HG03354 (cell line): ENCODE data around the gene CDH13.

Experiments used
- ATAC-seq: cut with Tn5 transposase; IDR thresholded peaks from one replicate; pipeline ENCODE4 v1.9.1; 2021; ENCODE audit warnings: mild to moderate bottlenecking; ENCODE audit not compliant: unreplicated experiment, poor library complexity, severe bottlenecking

Gene CDH13

GRCh38 chr16:82864332-82865040 lies 237.7 kb downstream of the CDH13 start:
- no peak for ATAC-seq

DNA sequence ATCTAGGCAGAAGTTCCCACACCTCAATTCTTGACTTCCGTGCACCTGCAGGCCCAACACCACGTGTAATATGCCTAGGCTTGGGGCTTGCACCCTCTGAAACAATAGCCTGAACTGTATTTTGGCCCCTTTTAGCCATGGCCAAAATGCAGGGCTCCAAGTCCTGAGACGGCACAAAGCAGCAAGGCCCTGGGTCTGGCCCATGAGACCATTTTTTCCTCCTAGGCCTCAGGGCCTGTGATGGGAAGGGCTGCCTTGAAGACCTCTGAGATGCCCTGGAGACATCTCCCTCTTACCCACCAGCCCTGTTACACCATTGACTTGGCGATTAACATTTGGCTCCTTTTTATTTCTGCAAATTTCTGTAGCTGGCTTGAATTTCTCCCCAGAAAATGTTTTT lies 238.6 kb downstream of the CDH13 start:
- ATAC-seq = no peak

DNA sequence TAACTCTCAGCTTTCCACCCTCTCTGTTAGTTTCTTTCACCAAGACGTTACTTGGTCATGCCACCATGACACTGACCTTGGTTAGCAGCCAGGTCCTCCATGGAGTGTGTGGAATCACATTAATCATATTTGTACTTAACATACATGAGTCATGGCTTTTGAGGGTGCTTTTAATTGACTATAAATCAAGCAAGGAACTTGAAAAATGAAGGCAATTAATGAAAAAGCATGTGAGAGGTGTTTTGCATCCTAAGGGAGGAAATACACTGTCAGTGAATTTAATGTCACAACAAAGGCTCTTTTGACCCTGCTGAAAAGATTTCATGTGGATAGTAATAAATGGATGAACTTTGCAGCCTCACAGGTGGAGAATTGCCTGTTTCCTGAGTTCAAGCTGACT lies 240.7 kb downstream of the CDH13 start:
- ATAC-seq = no peak

- ATAC-seq = no peak
Observed at GRCh38 chr16:82874271-82874670, 247.5 kb downstream of the CDH13 start.

DNA sequence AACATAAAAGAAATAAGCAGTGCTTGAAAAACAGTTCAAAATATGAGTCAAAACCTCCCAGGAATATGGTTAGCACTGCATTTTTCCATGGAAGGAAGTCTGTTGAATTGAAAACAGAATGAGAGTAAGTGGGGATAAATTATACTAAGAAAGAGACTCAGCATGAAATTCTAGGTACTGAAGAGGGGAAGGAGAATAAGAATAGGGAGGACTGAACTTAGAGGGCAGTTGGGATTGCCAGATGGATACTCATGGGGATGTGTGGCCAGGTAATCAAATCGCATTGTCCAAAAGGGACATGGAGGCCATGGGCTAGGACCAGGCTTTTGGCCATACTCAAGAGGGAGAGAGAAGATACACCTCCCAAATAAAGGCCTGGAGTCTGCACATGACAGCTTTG lies 247.9 kb downstream of the CDH13 start:
- no peak for ATAC-seq

- ATAC-seq = no peak
Observed at GRCh38 chr16:82876951-82877350, 250.2 kb downstream of the CDH13 start.

DNA sequence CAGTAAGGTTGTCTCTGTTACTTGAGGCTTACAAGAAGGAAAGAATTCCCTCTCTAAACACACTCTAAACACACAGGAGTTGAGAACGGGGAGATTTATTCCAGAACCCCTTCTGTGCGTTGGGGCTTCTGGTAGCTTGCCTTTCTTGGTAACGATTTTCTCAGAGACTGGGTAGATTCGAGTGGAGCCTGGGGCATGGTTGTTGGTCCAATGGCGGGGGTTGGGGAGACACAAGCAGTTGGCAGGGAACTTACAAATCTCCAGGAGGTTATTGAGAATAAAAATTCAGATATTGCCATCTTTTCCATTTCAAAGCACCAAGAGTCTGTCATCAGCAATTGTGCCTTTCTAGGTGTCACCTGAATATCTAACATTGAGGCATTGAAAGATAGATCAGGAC lies 251.7 kb downstream of the CDH13 start:
- ATAC-seq = no peak

DNA sequence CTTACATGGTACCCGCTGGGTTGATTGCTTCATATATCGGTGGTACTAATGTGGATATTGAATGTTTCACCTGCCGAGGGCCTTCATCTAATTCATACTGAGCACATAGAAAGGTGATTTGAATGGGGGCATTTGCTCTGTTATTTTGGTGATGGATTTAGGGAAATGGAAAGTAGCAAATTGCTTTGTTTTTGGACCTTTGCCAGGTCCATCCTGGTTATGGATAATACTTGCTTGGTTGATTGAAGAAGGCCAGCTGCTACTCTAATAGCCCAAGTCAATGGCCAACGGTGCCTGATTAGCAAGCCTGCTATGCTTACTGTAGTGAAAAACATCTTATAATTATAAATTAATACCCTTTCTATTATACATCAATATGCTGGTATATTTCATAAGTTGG lies 253.6 kb downstream of the CDH13 start:
- ATAC-seq = no peak

DNA sequence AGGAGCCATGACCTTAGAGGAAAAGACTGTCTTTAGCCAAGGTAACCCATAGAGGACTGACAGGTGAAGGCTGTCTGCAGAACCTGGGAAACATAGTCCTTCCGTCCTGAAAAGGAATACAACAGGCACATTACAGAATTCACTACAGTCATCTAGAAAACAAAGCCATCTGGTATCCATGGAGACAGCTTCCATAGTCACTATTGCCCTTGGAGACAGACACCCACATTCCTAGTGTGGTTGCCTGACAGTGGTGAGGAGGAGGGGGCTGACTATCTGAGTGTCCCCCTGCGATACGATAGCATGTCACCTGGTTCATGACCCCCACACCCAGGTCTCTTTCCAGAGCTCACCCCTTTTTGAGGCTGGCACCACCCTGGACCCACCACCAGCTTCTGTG lies 254.7 kb downstream of the CDH13 start:
- no peak for ATAC-seq

DNA sequence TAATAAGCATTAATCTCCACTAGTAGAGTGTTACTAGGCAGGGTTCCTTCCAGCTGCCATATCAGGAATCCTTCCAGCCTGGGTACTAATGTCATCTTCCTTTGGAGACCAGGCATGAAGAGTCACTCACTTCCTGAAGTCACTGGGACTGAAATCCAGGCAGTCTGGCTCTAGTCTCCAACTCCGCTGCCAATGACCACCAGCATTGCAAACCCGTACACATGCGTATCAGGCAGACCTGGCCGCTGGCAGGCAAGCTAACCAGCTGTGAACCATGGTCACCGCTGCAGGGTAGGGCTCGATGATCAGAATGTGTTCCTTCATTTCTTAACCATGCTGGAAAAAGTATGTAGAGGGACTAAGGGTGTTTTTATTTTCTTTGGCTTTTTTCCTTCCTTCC lies 255.5 kb downstream of the CDH13 start:
- ATAC-seq = no peak

DNA sequence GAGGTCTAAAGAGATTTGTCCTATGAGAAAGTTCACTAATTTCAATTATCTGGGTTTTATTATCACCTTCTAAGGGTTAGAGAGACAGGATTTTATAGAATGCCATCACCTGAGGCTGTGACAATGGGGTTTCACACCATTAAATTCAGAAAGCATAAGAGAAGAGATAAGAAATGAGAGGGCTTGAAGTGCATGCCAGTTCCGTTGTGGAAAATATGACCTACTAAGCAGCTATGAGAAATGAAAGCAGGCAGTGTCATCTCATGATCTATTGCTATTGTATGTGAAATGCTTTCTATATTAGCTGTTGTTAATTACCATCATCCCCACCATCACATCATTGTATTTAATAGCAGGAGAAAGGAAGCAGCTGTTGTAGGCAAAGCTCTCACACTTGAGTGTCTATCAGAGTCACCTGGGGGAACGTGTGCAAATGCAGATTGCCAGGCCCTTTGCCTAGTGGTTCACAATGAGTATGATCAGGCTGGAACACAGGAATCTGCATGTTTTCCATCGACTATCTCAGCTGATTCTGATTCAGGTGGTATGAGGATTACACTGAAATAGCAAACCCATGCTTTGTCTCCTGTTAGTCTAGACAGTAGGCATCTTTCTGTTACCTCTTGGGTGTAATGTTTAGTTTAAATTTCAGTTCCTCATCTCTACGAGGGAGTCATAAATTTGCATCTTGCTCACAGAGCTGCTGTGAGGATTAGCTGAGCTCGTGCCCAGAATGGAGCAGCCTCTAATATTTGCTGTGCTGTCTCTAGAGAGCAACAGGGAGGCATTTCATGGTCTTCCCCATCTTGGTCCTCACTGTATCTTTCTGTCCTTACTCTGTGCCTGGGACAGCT lies 256.4 kb downstream of the CDH13 start:
- no peak for ATAC-seq

DNA sequence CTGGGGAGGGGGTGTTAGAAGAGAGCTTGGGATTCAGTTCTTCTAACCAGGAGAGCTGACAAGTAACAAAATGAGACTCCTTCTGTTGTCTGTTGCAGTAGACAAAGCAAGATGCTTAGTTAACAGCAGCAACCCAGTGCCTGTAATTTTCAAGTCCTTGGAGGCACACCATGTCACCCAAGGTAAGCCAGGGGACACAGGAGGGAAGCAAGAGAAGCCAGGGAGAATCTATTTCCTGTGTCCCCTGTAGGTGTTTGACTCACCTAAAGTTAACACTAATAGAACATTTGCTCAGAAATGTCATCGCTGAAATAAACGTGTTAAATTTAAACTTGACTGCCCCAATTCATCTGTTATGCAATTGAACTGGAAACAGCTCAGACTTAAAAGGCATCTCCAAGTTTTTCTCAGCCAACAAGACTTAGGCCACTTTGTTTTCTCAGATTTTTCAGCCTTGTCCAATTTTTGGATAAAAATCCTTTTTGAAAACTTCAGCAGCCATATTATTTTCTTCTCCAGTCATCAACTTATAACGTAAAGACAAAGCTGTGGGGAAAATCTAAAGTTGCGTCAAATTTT lies 257.6 kb downstream of the CDH13 start:
- no peak for ATAC-seq

- no peak for ATAC-seq
Observed at GRCh38 chr16:82886146-82886545, 259.4 kb downstream of the CDH13 start.

DNA sequence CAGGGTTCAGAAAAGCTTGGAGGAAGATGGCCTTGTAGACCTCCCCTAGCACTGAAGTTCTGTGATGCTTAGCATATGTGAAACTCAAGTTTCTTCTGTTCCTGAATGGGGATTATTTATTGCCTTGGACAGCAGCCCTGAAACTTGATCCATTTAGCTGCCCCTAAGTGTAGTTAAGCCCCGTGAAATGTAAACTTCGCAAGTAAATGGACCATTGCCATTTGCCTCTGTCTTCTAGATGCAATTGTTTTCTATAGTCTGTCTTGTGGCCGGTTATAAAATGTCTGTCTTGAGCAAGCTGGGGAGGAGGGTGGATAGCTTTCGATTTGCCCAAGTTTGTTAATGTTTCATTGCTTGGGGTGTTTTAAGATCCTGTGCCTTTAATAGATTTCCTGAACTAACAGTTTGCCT lies 261.8 kb downstream of the CDH13 start:
- ATAC-seq = no peak

DNA sequence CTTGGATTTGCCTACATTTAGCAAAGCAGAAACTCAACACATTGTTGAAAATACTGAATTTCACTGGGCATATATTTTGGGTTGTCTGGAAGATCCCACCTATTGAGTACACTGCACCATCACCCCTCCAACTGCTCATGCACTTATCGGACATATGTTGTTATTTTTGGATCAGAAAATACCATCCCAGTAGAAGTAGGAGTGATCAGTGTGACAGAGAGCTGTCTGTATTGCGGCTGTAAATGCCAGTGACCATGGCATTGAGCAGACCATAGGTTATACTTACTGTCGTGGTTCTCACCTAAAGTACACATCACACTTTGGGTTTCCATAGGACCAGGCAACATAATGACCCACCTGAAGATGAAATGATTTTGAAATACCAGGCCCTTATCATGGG lies 264.7 kb downstream of the CDH13 start:
- ATAC-seq = no peak

DNA sequence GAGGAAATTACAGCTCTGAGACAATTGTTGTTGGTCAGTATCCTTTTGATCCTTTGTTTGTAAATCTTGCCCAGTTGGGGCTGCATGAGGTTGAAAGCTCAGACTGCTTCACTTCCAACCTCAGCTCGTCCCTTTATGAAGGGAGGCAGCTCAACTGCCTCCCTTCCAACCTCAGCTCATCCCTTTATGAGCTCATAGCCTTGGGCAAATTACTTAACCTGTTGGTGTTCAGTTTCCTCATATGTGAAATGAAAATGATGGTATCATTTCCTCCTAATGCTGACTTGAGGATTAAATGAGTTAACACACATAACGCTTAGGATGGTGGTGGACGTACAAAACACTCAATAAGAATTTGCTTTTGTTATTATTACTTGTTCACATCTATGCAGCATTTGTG lies 265.1 kb downstream of the CDH13 start:
- ATAC-seq = no peak

- ATAC-seq = no peak
Observed at GRCh38 chr16:82892324-82892723, 265.6 kb downstream of the CDH13 start.

DNA sequence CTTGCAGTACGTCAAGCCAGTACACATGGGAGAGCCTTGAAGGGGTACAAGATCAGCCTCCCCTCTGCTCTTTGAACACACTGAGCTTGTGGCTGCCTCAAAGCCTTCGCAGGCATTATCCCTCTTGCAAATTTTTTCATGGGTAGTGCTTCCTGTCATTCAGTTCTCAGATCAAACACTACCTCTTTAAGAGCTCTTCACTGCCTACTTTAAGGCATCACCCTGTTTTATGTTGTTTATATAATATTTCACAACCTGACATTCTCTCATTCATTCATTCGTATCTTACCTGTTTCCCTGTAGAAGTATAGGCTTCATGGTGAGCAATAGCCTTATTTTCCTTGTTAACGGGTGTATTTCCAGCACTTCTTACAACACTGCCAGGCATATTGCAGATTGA lies 269.1 kb downstream of the CDH13 start:
- ATAC-seq = no peak

- no peak for ATAC-seq
Observed at GRCh38 chr16:82899006-82899405, 272.2 kb downstream of the CDH13 start.

GRCh38 chr16:82899731-82900450 lies 273.1 kb downstream of the CDH13 start:
- no peak for ATAC-seq
